KMS-11 (cell line): ENCODE results near the gene TDRD15.

Experiments used
- H2AFZ ChIP-seq: fragments of 200-600 bp; sonication (generic); 2 replicates; pipeline ENCODE4 v1.6.1; 2016; ENCODE audit warnings: antibody characterized with exemption, mixed run types, low read depth
- H3K27ac ChIP-seq: fragments of 200-600 bp; sonication (generic); 2 replicates; pipeline ENCODE4 v1.6.1; 2016; ENCODE audit warnings: mild to moderate bottlenecking, mixed run types
- H3K27me3 ChIP-seq: fragments of 200-600 bp; sonication (generic); 2 replicates; pipeline ENCODE4 v1.6.1; 2017; ENCODE audit warnings: mild to moderate bottlenecking, low read depth, mixed run types, moderate library complexity; ENCODE audit not compliant: insufficient read depth
- H3K36me3 ChIP-seq: fragments of 200-600 bp; sonication (generic); 2 replicates; pipeline ENCODE4 v1.6.1; 2017; ENCODE audit warnings: mild to moderate bottlenecking, mixed run types; ENCODE audit not compliant: insufficient read depth
- H3K4me1 ChIP-seq: fragments of 200-600 bp; sonication (generic); 2 replicates; pipeline ENCODE4 v1.6.1; 2016; ENCODE audit warnings: mild to moderate bottlenecking, low read depth, mixed run types; ENCODE audit not compliant: poor library complexity, severe bottlenecking
- H3K4me2 ChIP-seq: fragments of 200-600 bp; sonication (generic); 2 replicates; pipeline ENCODE4 v1.7.0; 2016; ENCODE audit warnings: mild to moderate bottlenecking, mixed run types
- H3K4me3 ChIP-seq: fragments of 200-600 bp; sonication (generic); IDR thresholded peaks from 2 replicates; pipeline ENCODE4 v1.6.1; 2017; ENCODE audit warnings: low read depth, low read length, mixed read lengths; ENCODE audit not compliant: insufficient read depth
- H3K79me2 ChIP-seq: fragments of 200-600 bp; sonication (generic); 2 replicates; pipeline ENCODE4 v1.6.1; 2016; ENCODE audit warnings: low read depth, mixed run types; ENCODE audit not compliant: insufficient read depth
- H3K9ac ChIP-seq: fragments of 200-600 bp; sonication (generic); 2 replicates; pipeline ENCODE4 v1.6.1; 2016; ENCODE audit warnings: mild to moderate bottlenecking, mixed run types
- H4K20me1 ChIP-seq: fragments of 200-600 bp; sonication (generic); 2 replicates; pipeline ENCODE4 v1.6.1; 2016; ENCODE audit warnings: mild to moderate bottlenecking, mixed run types; ENCODE audit not compliant: insufficient read depth
- CTCF ChIP-seq: fragments of 200-600 bp; sonication (generic); conservative IDR thresholded peaks from 2 replicates; pipeline ENCODE4 v1.6.1; 2017; ENCODE audit warnings: low read depth, mild to moderate bottlenecking, antibody characterized with exemption, low read length, moderate library complexity, mixed read lengths

TDRD15 gene

GRCh38 chr2:21191535-21191934 lies 67.8 kb downstream of the TDRD15 start:
- Histone ChIP-seq H3K4me1 (no peaks in the 10 kb centered on the region), H3K4me2 (no peak overlapping the region), H4K20me1 (no peaks in the 10 kb centered on the region), H3K79me2 (no peaks in the 10 kb centered on the region), H3K4me3 (no peak overlapping the region), H2AFZ (no peak overlapping the region), H3K27ac (no peak overlapping the region), H3K9ac (no peak overlapping the region), H3K36me3 (no peaks in the 10 kb centered on the region), H3K27me3 (no peaks in the 10 kb centered on the region)
- no peak for TF ChIP-seq CTCF
